Measurements from ENCODE around the gene ABCC6. TPM values are rescaled to one million over a fixed set of nuclear protein-coding genes. Genes with fewer than 3 reads are reported as not detected.
A peak's percentile ranks its signal among the peaks of the same experiment; 100 is the strongest.
"Not testable (repeated sequence)": the region's sequence is repeated elsewhere in the genome, so short reads cannot be mapped to it uniquely, and the experiment has no call there.

Gene ABCC6
- total RNA-seq, 1 experiment from 2014 or later = 1.1 TPM

DNA sequence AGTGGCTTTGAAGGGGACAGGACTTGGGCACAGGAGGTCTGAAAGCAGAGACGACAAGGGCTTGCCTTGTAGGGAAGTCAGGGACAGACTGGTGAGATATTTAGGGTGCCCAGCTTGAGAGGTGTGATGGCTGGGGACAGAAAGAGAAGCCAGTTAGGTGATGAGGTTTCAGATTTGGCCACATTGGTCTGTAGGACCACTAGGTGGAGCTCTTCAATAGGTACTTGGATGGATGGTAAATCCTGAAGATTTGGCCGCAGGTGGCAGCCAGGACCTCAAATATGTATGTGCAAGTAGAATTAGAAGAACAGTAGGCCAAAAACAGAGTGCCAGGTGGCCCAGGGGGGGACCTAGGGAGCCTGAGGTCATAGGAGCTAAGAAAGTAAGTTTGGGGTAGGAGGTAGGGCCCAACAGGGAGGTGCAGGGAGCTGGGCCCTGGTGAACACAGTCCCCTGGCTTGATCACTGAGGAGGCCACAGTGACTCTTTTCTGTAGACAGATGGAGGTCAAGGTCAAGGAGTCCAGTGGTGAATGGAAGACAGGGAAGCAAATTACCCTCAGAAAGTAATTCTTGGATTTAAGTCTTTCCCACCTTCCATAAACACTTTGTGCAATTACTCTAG is 34.1 kb upstream of the ABCC6 start:
- not testable (repeated sequence) for H4K5ac ChIP-seq (ENCODE audit: insufficient read length, low read depth, low read length); H3K4me2 ChIP-seq (ENCODE audit: insufficient read depth, insufficient read length, low read length); H3K79me2 ChIP-seq (ENCODE audit: insufficient read depth, low read length); H3K27me3 Mint-ChIP-seq (ENCODE audit: low read depth); H3K27ac Mint-ChIP-seq; H3K9ac ChIP-seq (ENCODE audit: extremely low read depth, insufficient read length, low read length); H3K14ac ChIP-seq (ENCODE audit: insufficient read depth, low read length); H2AFZ ChIP-seq (ENCODE audit: low read length); H3K79me1 ChIP-seq (ENCODE audit: insufficient read depth, low read depth, low read length, poor library complexity, severe bottlenecking); H3K23ac ChIP-seq (ENCODE audit: insufficient read length, low read depth, low read length); H2BK20ac ChIP-seq (ENCODE audit: low read depth, low read length, poor library complexity, severe bottlenecking); H3K4ac ChIP-seq (ENCODE audit: low read depth, low read length); H3K27ac ChIP-seq (ENCODE audit: insufficient read length, low read depth, low read length); H3K4me1 ChIP-seq (ENCODE audit: insufficient read depth, low read length); H3K56ac ChIP-seq (ENCODE audit: insufficient read length, low read depth, low read length); H4K20me1 ChIP-seq (ENCODE audit: control insufficient read depth, insufficient read depth, insufficient read length); H4K8ac ChIP-seq (replicated peaks; ENCODE audit: insufficient read length, low read depth, low read length); H3K18ac ChIP-seq (ENCODE audit: insufficient read length, low read depth, low read length); H2BK15ac ChIP-seq (ENCODE audit: low read depth, low read length); H3K9me3 ChIP-seq (ENCODE audit: control insufficient read depth, low read depth, low read length); H3T11ph ChIP-seq (ENCODE audit: low read length); DNase-seq; H2BK120ac ChIP-seq (ENCODE audit: low read depth, low read length, poor library complexity, severe bottlenecking); H3K27me3 ChIP-seq (ENCODE audit: insufficient read depth, low read length); H2AK5ac ChIP-seq (ENCODE audit: insufficient read length, low read length); H3K4me3 Mint-ChIP-seq; H3K23me2 ChIP-seq (ENCODE audit: insufficient read length, low read depth, low read length, poor library complexity, severe bottlenecking); H4K91ac ChIP-seq (ENCODE audit: insufficient read length, low read depth, low read length); H2BK12ac ChIP-seq (ENCODE audit: insufficient read length, low read depth, low read length); H3K9me3 Mint-ChIP-seq; H3K4me1 Mint-ChIP-seq; H2BK5ac ChIP-seq (ENCODE audit: insufficient read length, low read length)
- no CpG with 5 or more reads among the region's 2 CpGs for WGBS (ENCODE audit: extremely low coverage, insufficient read length, low lambda C conversion rate)
- H3K36me3 Mint-ChIP-seq (ENCODE audit: insufficient read depth in 1 of 3, low read depth in 3 of 3) = peaks cover 6 to 13% (median 9%) of the 10 kb centered on the region in 3 experiments; a peak in 6 of 7 replicates
- TF ChIP-seq, protein P1, sequence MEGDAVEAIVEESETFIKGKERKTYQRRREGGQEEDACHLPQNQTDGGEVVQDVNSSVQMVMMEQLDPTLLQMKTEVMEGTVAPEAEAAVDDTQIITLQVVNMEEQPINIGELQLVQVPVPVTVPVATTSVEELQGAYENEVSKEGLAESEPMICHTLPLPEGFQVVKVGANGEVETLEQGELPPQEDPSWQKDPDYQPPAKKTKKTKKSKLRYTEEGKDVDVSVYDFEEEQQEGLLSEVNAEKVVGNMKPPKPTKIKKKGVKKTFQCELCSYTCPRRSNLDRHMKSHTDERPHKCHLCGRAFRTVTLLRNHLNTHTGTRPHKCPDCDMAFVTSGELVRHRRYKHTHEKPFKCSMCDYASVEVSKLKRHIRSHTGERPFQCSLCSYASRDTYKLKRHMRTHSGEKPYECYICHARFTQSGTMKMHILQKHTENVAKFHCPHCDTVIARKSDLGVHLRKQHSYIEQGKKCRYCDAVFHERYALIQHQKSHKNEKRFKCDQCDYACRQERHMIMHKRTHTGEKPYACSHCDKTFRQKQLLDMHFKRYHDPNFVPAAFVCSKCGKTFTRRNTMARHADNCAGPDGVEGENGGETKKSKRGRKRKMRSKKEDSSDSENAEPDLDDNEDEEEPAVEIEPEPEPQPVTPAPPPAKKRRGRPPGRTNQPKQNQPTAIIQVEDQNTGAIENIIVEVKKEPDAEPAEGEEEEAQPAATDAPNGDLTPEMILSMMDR (conservative IDR thresholded peaks at IDR 0.05) = peak; percentile 40

DNA sequence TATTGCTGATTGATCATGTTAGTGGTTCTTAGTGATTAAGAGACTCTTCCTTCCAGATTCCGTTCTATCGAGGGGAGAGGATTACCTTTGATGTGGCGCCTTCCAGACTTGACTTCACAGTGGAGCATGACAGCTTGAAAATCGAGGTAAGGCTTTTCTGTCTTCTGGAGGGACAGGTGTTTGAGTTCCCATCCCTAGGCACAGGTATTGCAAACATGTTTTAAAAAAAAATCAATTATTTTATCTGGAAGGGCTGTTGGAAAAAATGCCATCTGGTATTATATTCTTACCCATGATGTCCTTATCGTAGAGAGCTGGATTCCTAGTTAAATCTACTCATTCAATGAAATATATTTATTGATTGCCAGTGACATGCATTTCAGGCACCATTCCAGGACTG is 29.1 kb upstream of the ABCC6 start:
- H3K27me3 Mint-ChIP-seq (ENCODE audit: low read depth); H3K4me1 Mint-ChIP-seq; H3T11ph ChIP-seq (ENCODE audit: low read length); H2BK5ac ChIP-seq (ENCODE audit: insufficient read length, low read length); H3K23ac ChIP-seq (ENCODE audit: insufficient read length, low read depth, low read length); H3K23me2 ChIP-seq (ENCODE audit: insufficient read length, low read depth, low read length, poor library complexity, severe bottlenecking); H4K5ac ChIP-seq (ENCODE audit: insufficient read length, low read depth, low read length); H3K4me1 ChIP-seq (ENCODE audit: insufficient read depth, low read length); H3K9me3 Mint-ChIP-seq; H4K91ac ChIP-seq (ENCODE audit: insufficient read length, low read depth, low read length); H2BK120ac ChIP-seq (ENCODE audit: low read depth, low read length, poor library complexity, severe bottlenecking); H3K18ac ChIP-seq (ENCODE audit: insufficient read length, low read depth, low read length); H4K8ac ChIP-seq (replicated peaks; ENCODE audit: insufficient read length, low read depth, low read length); H3K79me2 ChIP-seq (ENCODE audit: insufficient read depth, low read length); H2AFZ ChIP-seq (ENCODE audit: low read length); H3K79me1 ChIP-seq (ENCODE audit: insufficient read depth, low read depth, low read length, poor library complexity, severe bottlenecking); H3K56ac ChIP-seq (ENCODE audit: insufficient read length, low read depth, low read length); H3K4me2 ChIP-seq (ENCODE audit: insufficient read depth, insufficient read length, low read length); H3K14ac ChIP-seq (ENCODE audit: insufficient read depth, low read length); H2BK20ac ChIP-seq (ENCODE audit: low read depth, low read length, poor library complexity, severe bottlenecking); H2BK12ac ChIP-seq (ENCODE audit: insufficient read length, low read depth, low read length); DNase-seq; H3K4me3 Mint-ChIP-seq; H3K27ac ChIP-seq (ENCODE audit: insufficient read length, low read depth, low read length); H3K4ac ChIP-seq (ENCODE audit: low read depth, low read length); H3K9me3 ChIP-seq (ENCODE audit: control insufficient read depth, low read depth, low read length); H3K9ac ChIP-seq (ENCODE audit: extremely low read depth, insufficient read length, low read length); H4K20me1 ChIP-seq (ENCODE audit: control insufficient read depth, insufficient read depth, insufficient read length); H3K36me3 Mint-ChIP-seq (ENCODE audit: insufficient read depth in 1 of 3, low read depth in 3 of 3); H2BK15ac ChIP-seq (ENCODE audit: low read depth, low read length); H3K27me3 ChIP-seq (ENCODE audit: insufficient read depth, low read length); H2AK5ac ChIP-seq (ENCODE audit: insufficient read length, low read length); H3K27ac Mint-ChIP-seq: not testable (repeated sequence)
- WGBS (ENCODE audit: extremely low coverage, insufficient read length, low lambda C conversion rate) = no CpG with 5 or more reads among the region's 5 CpGs
